Smooth muscle cell (in vitro differentiated cells): ENCODE measurements around the gene USH2A. TPM values are rescaled to one million over a fixed set of nuclear protein-coding genes. Genes with fewer than 3 reads are reported as not detected.

ENCODE experiments used
- DNase-seq: peaks from one replicate; lab custom pipeline; 2025; ENCODE audit not compliant: unreplicated experiment; lab: John Stamatoyannopoulos, UW
- H2AFZ ChIP-seq: fragments of 200-600 bp; sonication (generic); 2 replicates; pipeline ENCODE4 v1.6.0; 2016; ENCODE audit warnings: antibody characterized with exemption, low read depth, mild to moderate bottlenecking
- H3F3A ChIP-seq: fragments of 200-600 bp; sonication (generic); 2 replicates; pipeline ENCODE4 v1.6.0; 2017; ENCODE audit warnings: antibody characterized with exemption, low read depth
- H3K27ac ChIP-seq: fragments of 200-600 bp; sonication (generic); 2 replicates; pipeline ENCODE4 v1.5.1; 2016; ENCODE audit warnings: low read depth, mild to moderate bottlenecking
- H3K27me3 ChIP-seq: fragments of 200-600 bp; sonication (generic); 2 replicates; pipeline ENCODE4 v1.6.1; 2016; ENCODE audit warnings: low read depth, mild to moderate bottlenecking
- H3K36me3 ChIP-seq: fragments of 200-600 bp; sonication (generic); 2 replicates; pipeline ENCODE4 v1.5.1; 2016; ENCODE audit warnings: low read depth
- H3K4me1 ChIP-seq: fragments of 200-600 bp; sonication (generic); 2 replicates; pipeline ENCODE4 v1.5.1; 2016; ENCODE audit warnings: low read depth
- H3K4me2 ChIP-seq: fragments of 200-600 bp; sonication (generic); 2 replicates; pipeline ENCODE4 v1.6.0; 2016; ENCODE audit warnings: mild to moderate bottlenecking
- H3K4me3 ChIP-seq: fragments of 200-600 bp; sonication (generic); 2 replicates; pipeline ENCODE4 v1.5.1; 2016; ENCODE audit warnings: mild to moderate bottlenecking
- H3K79me2 ChIP-seq: fragments of 200-600 bp; sonication (generic); 2 replicates; pipeline ENCODE4 v1.6.0; 2016; ENCODE audit warnings: low read depth, mild to moderate bottlenecking
- H3K9ac ChIP-seq: fragments of 200-600 bp; sonication (generic); 2 replicates; pipeline ENCODE4 v1.6.0; 2016; ENCODE audit warnings: low read depth
- H3K9me3 ChIP-seq: fragments of 200-600 bp; sonication (generic); replicated peaks from 2 replicates; pipeline ENCODE4 v1.5.1; 2016; ENCODE audit warnings: low read depth
- H4K20me1 ChIP-seq: fragments of 200-600 bp; sonication (generic); 2 replicates; pipeline ENCODE4 v1.6.0; 2016; ENCODE audit warnings: low read depth
- WGBS: methylation state at CpG from one replicate; pipeline ENCODE4 v1.1.7; 2016; ENCODE audit warnings: low lambda C conversion rate; 5-methylcytosine and 5-hydroxymethylcytosine counted together
- polyA plus RNA-seq: library from polyadenylated mRNA; unstranded; fragments of >200 nt; fragmentation: Nextera tagmentation; extraction: Ambion mirVana; gene quantifications from 2 replicates; pipeline ENCODE4 v1.2.1, GENCODE V29; 2016
- total RNA-seq: library from RNA; depleted of rRNA; stranded (reverse); fragments of >200 nt; gene quantifications from 2 replicates; pipeline ENCODE4 v1.2.3, GENCODE V29; 2014
- TF ChIP-seq, protein P1 (sequence below): fragments of 200-600 bp; sonication (generic); IDR thresholded peaks from 2 replicates; pipeline ENCODE4 v1.5.1; 2017; ENCODE audit warnings: borderline replicate concordance, mild to moderate bottlenecking, antibody characterized with exemption; ENCODE audit not compliant: insufficient read depth, poor library complexity, severe bottlenecking

Gene USH2A
- total and polyA plus RNA-seq, 2 experiments from 2014 or later = under 0.01 TPM; not detected in 1

DNA sequence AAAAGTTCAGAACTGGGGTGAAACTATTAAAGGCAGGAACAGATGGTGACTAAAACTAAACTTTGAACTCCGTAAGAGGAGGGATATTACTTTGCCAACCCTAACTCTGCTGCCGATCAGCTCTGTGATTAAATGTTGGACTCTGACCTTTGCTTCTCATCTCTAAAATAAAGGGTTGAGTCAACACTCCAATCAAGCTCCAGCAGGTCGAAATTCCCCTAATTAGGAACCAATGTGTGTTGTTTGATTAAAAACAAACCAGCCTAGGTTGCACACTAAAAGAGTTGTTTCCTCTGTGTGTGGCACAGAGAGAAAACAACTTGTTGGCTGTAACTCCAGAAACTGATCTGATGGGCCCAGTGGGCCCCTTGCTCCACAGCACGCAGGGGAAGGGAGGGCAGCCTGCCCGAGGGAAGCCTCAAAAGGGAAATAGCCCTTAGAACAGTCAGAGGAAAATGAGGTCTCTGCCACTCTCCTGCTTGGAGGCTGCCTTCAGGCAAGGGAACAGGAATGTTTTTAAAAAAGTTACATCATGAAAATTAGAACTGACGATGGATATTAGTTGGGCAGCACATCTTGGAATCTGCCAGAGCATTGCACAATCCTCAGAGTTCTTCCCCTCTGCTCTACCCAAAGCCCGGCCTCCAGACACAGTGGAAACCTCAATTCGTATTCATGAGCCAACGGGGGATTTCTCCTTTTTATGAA, 786.8 kb downstream of the USH2A start:
- Histone ChIP-seq H3K9ac (no peak overlapping the region), H3F3A (no peaks in the 10 kb centered on the region), H3K4me2 (no peak overlapping the region), H3K4me3 (no peak overlapping the region), H3K27ac (no peak overlapping the region), H2AFZ (no peak overlapping the region), H3K27me3 (no peaks in the 10 kb centered on the region), H3K4me1 (no peaks in the 10 kb centered on the region), H4K20me1 (no peaks in the 10 kb centered on the region), H3K9me3 (no peaks in the 10 kb centered on the region), H3K36me3 (no peaks in the 10 kb centered on the region), H3K79me2 (no peaks in the 10 kb centered on the region)
- 78% methylated on average over 9 of the region's 9 CpGs for WGBS
- TF ChIP-seq, protein P1, sequence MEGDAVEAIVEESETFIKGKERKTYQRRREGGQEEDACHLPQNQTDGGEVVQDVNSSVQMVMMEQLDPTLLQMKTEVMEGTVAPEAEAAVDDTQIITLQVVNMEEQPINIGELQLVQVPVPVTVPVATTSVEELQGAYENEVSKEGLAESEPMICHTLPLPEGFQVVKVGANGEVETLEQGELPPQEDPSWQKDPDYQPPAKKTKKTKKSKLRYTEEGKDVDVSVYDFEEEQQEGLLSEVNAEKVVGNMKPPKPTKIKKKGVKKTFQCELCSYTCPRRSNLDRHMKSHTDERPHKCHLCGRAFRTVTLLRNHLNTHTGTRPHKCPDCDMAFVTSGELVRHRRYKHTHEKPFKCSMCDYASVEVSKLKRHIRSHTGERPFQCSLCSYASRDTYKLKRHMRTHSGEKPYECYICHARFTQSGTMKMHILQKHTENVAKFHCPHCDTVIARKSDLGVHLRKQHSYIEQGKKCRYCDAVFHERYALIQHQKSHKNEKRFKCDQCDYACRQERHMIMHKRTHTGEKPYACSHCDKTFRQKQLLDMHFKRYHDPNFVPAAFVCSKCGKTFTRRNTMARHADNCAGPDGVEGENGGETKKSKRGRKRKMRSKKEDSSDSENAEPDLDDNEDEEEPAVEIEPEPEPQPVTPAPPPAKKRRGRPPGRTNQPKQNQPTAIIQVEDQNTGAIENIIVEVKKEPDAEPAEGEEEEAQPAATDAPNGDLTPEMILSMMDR = no peak
- no peak for DNase-seq

DNA sequence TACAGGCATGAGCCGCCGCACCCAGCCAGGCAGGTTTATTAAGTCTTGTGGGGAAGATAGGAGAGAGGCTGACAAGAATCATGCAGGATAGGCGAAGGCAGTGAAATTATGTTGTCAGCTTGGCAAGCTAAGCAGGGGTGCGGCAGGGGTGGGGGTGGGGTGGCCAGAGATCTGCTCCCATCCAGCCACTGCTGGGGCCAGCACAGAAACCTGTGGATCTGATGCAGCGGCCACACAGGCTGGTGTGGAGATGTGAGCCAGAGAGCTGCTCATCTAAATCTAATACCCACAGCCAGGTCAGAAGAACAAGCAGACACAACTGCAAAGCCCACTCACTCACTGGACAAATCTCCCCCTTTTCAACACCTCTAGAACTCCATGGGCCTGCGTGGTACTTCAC, 787.4 kb downstream of the USH2A start:
- H3K4me1 ChIP-seq = no peaks in the 10 kb centered on the region
- no peaks in the 10 kb centered on the region for H3F3A ChIP-seq
- H3K27me3 ChIP-seq = no peaks in the 10 kb centered on the region
- no peak overlapping the region for H3K4me3 ChIP-seq
- TF ChIP-seq, protein P1 = no peak
- no peaks in the 10 kb centered on the region for H3K9me3 ChIP-seq
- no peak overlapping the region for H3K9ac ChIP-seq
- no peak overlapping the region for H2AFZ ChIP-seq
- no peak overlapping the region for H3K27ac ChIP-seq
- no peak overlapping the region for H3K4me2 ChIP-seq
- H3K79me2 ChIP-seq = no peaks in the 10 kb centered on the region
- H4K20me1 ChIP-seq = no peaks in the 10 kb centered on the region
- WGBS = 94% methylated on average over 6 of the region's 6 CpGs
- no peaks in the 10 kb centered on the region for H3K36me3 ChIP-seq
- DNase-seq = no peak

- DNase-seq = no peak
These were observed 791.8 kb downstream of the USH2A start for GRCh38 chr1:215631489-215631888.

More at GRCh38 chr1:215631489-215631888, 791.8 kb downstream of the USH2A start:
- Histone ChIP-seq H3K27me3 (no peaks in the 10 kb centered on the region), H3K36me3 (no peaks in the 10 kb centered on the region), H3K27ac (no peak overlapping the region), H2AFZ (no peak overlapping the region), H3K79me2 (no peaks in the 10 kb centered on the region), H3K9ac (no peak overlapping the region), H3K4me3 (no peak overlapping the region), H3K4me2 (no peak overlapping the region), H3K9me3 (no peaks in the 10 kb centered on the region), H3F3A (no peaks in the 10 kb centered on the region), H4K20me1 (no peaks in the 10 kb centered on the region), H3K4me1 (no peaks in the 10 kb centered on the region)
- WGBS = 76% methylated on average over 3 of the region's 3 CpGs
- TF ChIP-seq, protein P1 = no peak
